Psoas muscle (tissue), 8 donors: ENCODE results near the gene PLXNB2. TPM values are rescaled to one million over a fixed set of nuclear protein-coding genes. Genes with fewer than 3 reads are reported as not detected.
"Not testable (repeated sequence)": the region's sequence is repeated elsewhere in the genome, so short reads cannot be mapped to it uniquely, and the experiment has no call there.

ENCODE experiments used
- ATAC-seq, 4 donors: fragments of 200-7000 bp; cut with Tn5 transposase; one replicate each; pipeline ENCODE4 v1.9.1; 2020; ENCODE audit warnings: moderate library complexity in 3 of 4, mild to moderate bottlenecking in 2 of 4
- DNase-seq, 2 donors: peaks; one replicate each; pipeline ENCODE4 v3.0.0-alpha.2; 2020
- H3K27ac ChIP-seq: fragments of 200-600 bp; one replicate; pipeline ENCODE4 v1.8.0; 2022
- H3K27me3 ChIP-seq, 3 donors: fragments of 200-600 bp in 1 of 3; one replicate each; pipeline versions ENCODE4 v1.6.1 to v1.8.0; 2013 to 2022; ENCODE audit warnings: low read length in 2 of 3, mild to moderate bottlenecking in 2 of 3, moderate library complexity in 1 of 3; ENCODE audit not compliant: insufficient read depth in 3 of 3
- H3K36me3 ChIP-seq, 2 donors: fragments of 200-600 bp in 1 of 2; one replicate each; pipeline versions ENCODE4 v1.6.1 to v1.8.0; 2013 to 2022; ENCODE audit warnings: low read depth in 1 of 2, mild to moderate bottlenecking in 1 of 2, moderate library complexity in 1 of 2; ENCODE audit not compliant: insufficient read depth in 1 of 2
- H3K4me1 ChIP-seq: fragments of 200-600 bp; one replicate; pipeline ENCODE4 v1.8.0; 2022
- H3K4me3 ChIP-seq: fragments of 200-600 bp; one replicate; pipeline ENCODE4 v1.8.0; 2022; ENCODE audit warnings: mild to moderate bottlenecking
- H3K9me3 ChIP-seq: fragments of 200-600 bp; one replicate; pipeline ENCODE4 v1.8.0; 2022
- WGBS, 3 donors: extraction: QIAGEN DNeasy Blood & Tissue Kit; methylation state at CpG; one replicate each; pipeline versions ENCODE4 v1.1.6 to v1.1.7; 2013; 5-methylcytosine and 5-hydroxymethylcytosine counted together
- intact Hi-C, 2 donors: fragments of 100-400 bp; cut with DNase I; formaldehyde crosslinking; loops; one replicate each; pipeline versions ENCODE4 v1.11.0 to v1.14.2; 2022
- polyA plus RNA-seq, 3 donors: library from polyadenylated mRNA; stranded (reverse); fragments of 200-250 nt; gene quantifications; one replicate each; pipeline ENCODE4 v1.2.3, GENCODE V29; 2013
- total RNA-seq, 4 donors: library from RNA; stranded (reverse); fragmentation: NEBNext Ultra II Directional in 2 of 4; extraction: Animal tissue kit (Norgen Biotek cat#: 25700) in 2 of 4; gene quantifications; one replicate each; pipeline versions ENCODE4 v1.2.1 to v1.2.4, GENCODE V29; 2021 to 2023
- TF ChIP-seq, protein P1 (sequence below): fragments of 200-600 bp; IDR thresholded peaks from one replicate; pipeline ENCODE4 v1.8.0; 2022; ENCODE audit warnings: antibody characterized with exemption
- donor health status: healthy with polysubstance abuse.
- donor health status: DM: no; HTN: no; CAD: no; lungs with moderate emphysema.
- donor health status: Bipolar disorder and iron deficiency.
- donor health status: healthy.
- donor health status: DM: yes; HTN: yes; CAD: no.
- donor health status: DM: no; HTN: no; CAD: no.
- donor health status: DM: no; HTN: no; CAD: no.
- donor health status: DM: yes; HTN: yes; CAD: no.

PLXNB2 gene
- total and polyA plus RNA-seq, 7 donors: 3.9 to 43.7 (median 13.6) TPM

DNA sequence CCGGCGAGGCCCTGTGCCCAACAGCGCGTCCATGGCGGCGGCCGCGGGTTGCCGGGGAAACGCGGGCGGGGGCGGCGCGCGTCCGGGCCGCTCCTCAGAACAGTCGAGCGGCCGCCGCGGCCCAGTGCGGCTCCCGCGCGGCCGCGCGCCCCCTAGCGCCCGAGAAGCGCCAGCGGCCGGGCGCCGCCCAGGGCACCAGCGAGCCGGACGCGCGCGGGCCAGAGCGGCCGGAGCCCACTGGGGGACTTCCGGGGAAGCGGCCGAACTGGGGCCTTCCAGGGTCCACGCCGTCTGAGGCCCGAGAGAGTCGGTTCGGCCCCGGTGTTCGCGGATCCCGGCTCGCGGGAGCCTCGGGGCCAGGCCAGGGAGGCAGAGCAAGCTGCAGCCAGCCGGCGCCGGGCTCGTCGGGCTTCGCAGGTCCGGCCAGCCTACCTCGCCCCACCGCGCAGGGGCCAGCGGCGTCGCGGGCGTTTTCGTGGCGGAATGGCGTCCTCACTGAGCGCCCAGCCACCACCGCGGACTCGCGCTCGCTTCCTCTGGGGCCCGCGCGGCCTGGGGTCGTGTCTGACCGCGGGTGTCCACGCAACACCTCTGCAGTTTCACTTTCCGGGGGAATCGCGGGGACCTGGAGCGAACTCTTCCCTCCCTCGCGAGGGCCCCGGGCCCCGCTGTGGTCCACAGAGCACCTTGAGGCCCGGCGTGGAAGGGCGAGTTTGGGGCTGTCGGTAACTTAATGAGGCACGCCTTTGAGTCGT is 19.7 kb upstream of the PLXNB2 start, which contains the start of gene DENND6B:
DENND6B (minus strand) TSS at position 57 of the 755 bp plus-strand sequence; CDS start at position 33, 24 bp downstream.
- Histone ChIP-seq H3K27me3 (no peaks in the 10 kb centered on the region), H3K4me1 (peaks cover 11% of the 10 kb centered on the region), H3K4me3 (peak within 1 kb of the TSS; percentile 88), H3K36me3 (no peaks in the 10 kb centered on the region), H3K27ac (peak within 1 kb of the TSS; percentile 95), H3K9me3 (no peaks in the 10 kb centered on the region)
- intact Hi-C loops: loop anchor here (2.0 to 5.0 kb wide), 2 partner anchors 50 to 75 kb away; partner anchors contain the start of gene HDAC10 (in 1 of the 2)
- peak; percentile 88 to 91 for DNase-seq
- TF ChIP-seq, protein P1, sequence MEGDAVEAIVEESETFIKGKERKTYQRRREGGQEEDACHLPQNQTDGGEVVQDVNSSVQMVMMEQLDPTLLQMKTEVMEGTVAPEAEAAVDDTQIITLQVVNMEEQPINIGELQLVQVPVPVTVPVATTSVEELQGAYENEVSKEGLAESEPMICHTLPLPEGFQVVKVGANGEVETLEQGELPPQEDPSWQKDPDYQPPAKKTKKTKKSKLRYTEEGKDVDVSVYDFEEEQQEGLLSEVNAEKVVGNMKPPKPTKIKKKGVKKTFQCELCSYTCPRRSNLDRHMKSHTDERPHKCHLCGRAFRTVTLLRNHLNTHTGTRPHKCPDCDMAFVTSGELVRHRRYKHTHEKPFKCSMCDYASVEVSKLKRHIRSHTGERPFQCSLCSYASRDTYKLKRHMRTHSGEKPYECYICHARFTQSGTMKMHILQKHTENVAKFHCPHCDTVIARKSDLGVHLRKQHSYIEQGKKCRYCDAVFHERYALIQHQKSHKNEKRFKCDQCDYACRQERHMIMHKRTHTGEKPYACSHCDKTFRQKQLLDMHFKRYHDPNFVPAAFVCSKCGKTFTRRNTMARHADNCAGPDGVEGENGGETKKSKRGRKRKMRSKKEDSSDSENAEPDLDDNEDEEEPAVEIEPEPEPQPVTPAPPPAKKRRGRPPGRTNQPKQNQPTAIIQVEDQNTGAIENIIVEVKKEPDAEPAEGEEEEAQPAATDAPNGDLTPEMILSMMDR: peak; percentile 79
- ATAC-seq: peak; percentile 93 to 98 (median 94)
- 1% methylated on average over 51 to 105 of the region's 105 CpGs for WGBS, 3 donors

DNA sequence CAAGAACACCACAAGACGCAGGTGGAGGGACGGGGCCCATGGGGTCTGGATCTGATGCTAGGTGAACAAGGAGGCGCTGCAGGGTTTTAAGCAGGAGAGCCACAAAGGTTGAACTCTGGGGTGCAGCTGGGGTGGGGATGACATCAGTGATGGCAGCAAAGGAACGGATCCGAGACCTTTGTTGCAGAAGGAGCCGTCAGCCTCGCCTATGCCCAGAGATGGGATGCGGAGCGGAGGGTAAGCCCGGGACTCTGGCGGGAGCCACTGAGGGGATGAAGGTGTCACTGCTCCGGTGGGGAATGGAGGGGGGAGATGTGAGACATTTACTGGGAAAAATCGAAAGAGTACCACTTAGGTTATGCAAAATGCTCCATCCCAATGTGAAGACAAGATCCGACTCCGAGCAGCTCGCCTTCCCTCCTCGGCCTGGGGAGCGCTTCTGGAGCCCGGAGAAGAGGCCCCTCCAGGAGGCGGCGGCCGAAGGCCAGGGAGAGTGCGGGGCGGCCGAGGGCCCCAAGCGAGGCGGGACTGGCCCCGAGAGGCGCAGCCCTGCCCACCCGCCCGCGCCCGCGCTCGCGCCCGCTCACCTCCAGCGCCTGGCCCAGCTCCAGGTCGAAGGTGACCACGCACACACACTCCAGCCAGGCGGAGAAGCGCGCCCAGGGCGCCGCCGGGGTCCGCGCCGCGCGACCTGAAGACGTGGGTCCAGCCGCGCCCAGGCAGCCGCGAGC is 18.9 kb upstream of the PLXNB2 start:
- intact Hi-C loops: loop anchor here (2.0 to 5.0 kb wide), 2 partner anchors 50 to 74 kb away; partner anchors contain the start of gene HDAC10 (in 1 of the 2)
- Histone ChIP-seq H3K27ac (peak overlapping the region; percentile 16), H3K4me1 (peaks cover 11% of the 10 kb centered on the region), H3K36me3 (no peaks in the 10 kb centered on the region), H3K27me3 (no peaks in the 10 kb centered on the region), H3K4me3 (peak overlapping the region; percentile 88), H3K9me3 (no peaks in the 10 kb centered on the region)
- WGBS, 3 donors: 12 to 29% (median 21%) methylated on average over 31 to 56 of the region's 56 CpGs
- DNase-seq (no peak), ATAC-seq (no peak)
- TF ChIP-seq, protein P1: no peak

DNA sequence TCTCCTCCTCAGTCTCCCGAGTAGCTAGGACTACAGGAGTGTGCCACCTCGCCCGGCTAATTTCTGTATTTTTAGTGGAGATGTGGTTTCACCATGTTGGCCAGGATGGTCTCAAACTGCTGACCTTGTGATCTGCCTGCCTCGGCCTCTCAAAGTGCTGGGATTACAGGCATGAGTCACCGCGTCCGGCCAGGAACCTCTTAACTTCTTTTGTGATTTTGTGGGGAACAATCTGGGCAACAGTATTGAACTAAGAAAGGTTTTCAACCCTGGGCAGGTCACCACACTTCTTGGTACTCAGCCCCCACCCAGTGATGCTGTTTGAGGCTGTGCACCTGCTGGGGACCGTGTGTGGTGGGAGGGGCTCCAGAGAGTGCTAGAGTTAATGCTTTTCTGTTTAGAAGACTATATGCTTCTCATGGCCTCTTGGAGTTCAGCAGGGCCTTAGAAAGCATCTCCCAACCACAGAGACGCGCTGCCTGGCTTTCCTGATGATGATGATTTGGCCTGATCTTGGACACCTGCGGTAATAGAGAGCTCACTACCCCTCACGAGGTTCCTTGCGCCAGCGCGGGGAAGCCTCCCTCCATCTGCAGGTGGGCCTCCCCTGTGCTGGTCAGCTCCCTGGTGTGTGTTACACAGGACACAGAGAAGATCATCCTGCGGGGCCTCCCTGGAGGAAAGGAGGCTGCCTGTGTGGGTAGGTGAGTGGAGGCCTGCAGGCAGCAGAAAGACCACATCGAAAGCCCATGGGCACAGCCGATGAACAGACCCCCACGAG is 18.2 kb upstream of the PLXNB2 start:
- Histone ChIP-seq H3K27me3 (no peaks in the 10 kb centered on the region), H3K36me3 (no peaks in the 10 kb centered on the region), H3K4me1 (peaks cover 11% of the 10 kb centered on the region), H3K4me3 (peak overlapping the region; percentile 88), H3K9me3 (no peaks in the 10 kb centered on the region), H3K27ac (no peak overlapping the region)
- intact Hi-C loops: loop anchor here (2.0 to 5.0 kb wide), 2 partner anchors 49 to 73 kb away; partner anchors contain the start of gene HDAC10 (in 1 of the 2)
- DNase-seq (no peak), ATAC-seq (no peak)
- WGBS, 3 donors: 86 to 91% (median 87%) methylated on average over 19 of the region's 19 CpGs
- TF ChIP-seq, protein P1: no peak

DNA sequence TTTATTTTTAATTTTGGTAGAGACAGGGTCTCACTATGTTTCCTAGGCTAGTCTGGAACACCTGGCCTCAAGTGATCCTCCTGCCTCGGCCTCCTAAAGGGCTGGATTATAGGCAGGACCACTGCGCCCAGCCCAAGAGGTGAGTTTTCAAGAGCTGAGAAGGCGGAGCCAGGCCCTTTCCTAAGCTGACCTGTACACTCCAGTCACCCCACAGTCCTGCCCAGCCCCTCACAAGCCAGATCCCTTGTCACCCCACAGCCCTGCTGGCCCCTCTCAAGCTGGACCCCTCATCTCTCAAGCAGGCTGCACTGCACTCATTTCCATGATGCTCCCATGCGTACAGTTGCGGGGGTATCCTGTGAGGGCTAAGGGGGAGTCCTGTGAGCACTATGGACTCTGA is 16.5 kb upstream of the PLXNB2 start:
- DNase-seq: no peak
- Histone ChIP-seq H3K27ac (no peak overlapping the region), H3K4me3 (no peak overlapping the region), H3K36me3 (no peaks in the 10 kb centered on the region), H3K9me3 (no peaks in the 10 kb centered on the region), H3K27me3 (no peaks in the 10 kb centered on the region), H3K4me1 (peaks cover 11% of the 10 kb centered on the region)
- TF ChIP-seq, protein P1: no peak
- ATAC-seq: no peak
- 96 to 99% (median 96%) methylated on average over 5 of the region's 5 CpGs for WGBS, 3 donors
- intact Hi-C loops: no loop called here

DNA sequence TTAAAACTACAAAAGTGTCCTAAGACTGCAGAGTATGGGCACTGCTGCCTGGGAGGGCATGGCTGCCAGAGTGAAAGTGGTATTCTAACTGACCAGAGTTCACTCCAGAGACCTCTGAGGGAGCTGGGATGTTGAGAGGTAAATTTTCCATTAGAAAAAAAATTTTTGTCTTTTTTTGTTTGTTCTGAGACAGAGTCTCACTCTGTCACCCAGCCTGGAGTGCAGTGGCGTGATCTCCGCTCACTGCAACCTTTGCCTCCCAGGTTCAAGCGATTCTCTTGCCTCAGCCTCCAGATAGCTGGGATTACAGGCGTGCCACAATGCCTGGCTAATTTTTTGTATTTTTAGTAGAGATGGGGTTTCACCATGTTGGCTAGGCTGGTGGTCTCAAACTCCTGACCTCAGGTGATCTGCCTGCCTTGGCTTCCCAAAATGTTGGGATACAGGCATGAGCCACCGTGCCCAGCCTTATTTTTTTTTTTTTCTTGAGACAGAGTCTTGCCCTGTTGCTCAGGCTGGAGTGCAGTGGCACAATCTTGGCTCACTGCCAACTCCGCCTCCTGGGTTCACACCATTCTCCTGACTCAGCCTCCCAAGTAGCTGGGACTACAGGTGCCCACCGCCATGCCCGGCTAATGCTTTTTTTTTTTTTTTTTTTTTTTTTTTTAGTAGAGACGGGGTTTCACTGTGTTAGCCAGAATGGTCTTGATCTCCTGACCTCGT is 15.1 kb upstream of the PLXNB2 start:
- H3K4me1 ChIP-seq, H3K27ac ChIP-seq, DNase-seq, H3K4me3 ChIP-seq, H3K27me3 ChIP-seq, ATAC-seq, intact Hi-C loops, H3K36me3 ChIP-seq, H3K9me3 ChIP-seq: not testable (repeated sequence)
- WGBS, 3 donors: 77 to 81% (median 80%) methylated on average over 9 of the region's 10 CpGs
